PFSK-1 (cell line): ENCODE measurements around the gene GTSF1L.

Experiments
- FOXP2 ChIP-seq: optimal IDR thresholded peaks from 2 replicates; pipeline ENCODE3; 2011; ENCODE audit warnings: borderline replicate concordance, control low read depth, inconsistent platforms; ENCODE audit not compliant: insufficient read depth; ENCODE audit errors: extremely low read length, extremely low read depth
- POLR2AphosphoS5 ChIP-seq: IDR thresholded peaks from 2 replicates; pipeline ENCODE4 v1.6.1; 2012; ENCODE audit warnings: low read depth, mild to moderate bottlenecking, control low read depth, low read length, moderate library complexity
- SIN3A ChIP-seq: IDR thresholded peaks from 2 replicates; pipeline ENCODE4 v1.6.1; 2012; ENCODE audit warnings: mild to moderate bottlenecking, low read length, moderate library complexity, borderline replicate concordance; ENCODE audit not compliant: insufficient read depth
- TAF1 ChIP-seq: IDR thresholded peaks from 2 replicates; pipeline ENCODE4 v1.6.1; 2012; ENCODE audit warnings: low read length, control low read depth, borderline replicate concordance; ENCODE audit not compliant: insufficient read depth
- TF ChIP-seq, protein P1 (sequence below), 2 experiments: IDR thresholded peaks; 2 replicates each; pipeline versions ENCODE4 v1.6.1 to v1.8.0; 2011 to 2012; ENCODE audit warnings: low read depth in 2 of 2, low read length in 2 of 2, control low read depth in 1 of 2, inconsistent platforms in 1 of 2, mild to moderate bottlenecking in 1 of 2, moderate library complexity in 1 of 2; ENCODE audit not compliant: insufficient read depth in 1 of 2

DNA sequence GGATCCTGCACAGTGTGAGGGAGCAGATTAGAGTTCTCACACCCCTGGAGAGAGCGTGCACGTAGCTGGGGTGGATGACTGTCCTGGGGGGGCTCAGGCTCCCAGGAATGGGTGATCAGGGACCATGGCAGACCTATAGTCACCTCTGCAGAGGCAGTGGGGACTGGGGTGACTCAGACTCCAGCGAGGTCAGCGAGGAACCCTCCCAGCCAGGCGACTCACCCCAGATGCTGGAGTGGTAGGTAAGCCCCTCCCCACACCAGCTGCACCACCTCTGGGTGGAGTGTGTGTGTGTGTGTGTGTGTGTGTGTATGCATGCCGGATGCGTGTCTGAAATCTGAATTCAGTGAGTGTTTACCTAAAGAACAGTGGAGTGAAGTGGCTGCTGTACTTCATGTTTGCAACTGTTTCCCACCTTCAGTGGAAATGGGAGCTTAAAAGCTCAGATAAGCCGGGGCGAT lies 17.4 kb upstream of the GTSF1L start:
- TF ChIP-seq SIN3A: no peak
- TF ChIP-seq POLR2AphosphoS5: no peak
- TF ChIP-seq TAF1: no peak
- TF ChIP-seq, protein P1, sequence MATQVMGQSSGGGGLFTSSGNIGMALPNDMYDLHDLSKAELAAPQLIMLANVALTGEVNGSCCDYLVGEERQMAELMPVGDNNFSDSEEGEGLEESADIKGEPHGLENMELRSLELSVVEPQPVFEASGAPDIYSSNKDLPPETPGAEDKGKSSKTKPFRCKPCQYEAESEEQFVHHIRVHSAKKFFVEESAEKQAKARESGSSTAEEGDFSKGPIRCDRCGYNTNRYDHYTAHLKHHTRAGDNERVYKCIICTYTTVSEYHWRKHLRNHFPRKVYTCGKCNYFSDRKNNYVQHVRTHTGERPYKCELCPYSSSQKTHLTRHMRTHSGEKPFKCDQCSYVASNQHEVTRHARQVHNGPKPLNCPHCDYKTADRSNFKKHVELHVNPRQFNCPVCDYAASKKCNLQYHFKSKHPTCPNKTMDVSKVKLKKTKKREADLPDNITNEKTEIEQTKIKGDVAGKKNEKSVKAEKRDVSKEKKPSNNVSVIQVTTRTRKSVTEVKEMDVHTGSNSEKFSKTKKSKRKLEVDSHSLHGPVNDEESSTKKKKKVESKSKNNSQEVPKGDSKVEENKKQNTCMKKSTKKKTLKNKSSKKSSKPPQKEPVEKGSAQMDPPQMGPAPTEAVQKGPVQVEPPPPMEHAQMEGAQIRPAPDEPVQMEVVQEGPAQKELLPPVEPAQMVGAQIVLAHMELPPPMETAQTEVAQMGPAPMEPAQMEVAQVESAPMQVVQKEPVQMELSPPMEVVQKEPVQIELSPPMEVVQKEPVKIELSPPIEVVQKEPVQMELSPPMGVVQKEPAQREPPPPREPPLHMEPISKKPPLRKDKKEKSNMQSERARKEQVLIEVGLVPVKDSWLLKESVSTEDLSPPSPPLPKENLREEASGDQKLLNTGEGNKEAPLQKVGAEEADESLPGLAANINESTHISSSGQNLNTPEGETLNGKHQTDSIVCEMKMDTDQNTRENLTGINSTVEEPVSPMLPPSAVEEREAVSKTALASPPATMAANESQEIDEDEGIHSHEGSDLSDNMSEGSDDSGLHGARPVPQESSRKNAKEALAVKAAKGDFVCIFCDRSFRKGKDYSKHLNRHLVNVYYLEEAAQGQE (IDR thresholded peaks at IDR 0.05; ENCODE audit: insufficient read depth in 1 of 2, low read depth in 2 of 2, low read length in 2 of 2): no peak
- no peak for TF ChIP-seq FOXP2
